Measurements from ENCODE around the gene C4A. TPM values are rescaled to one million over a fixed set of nuclear protein-coding genes. Genes with fewer than 3 reads are reported as not detected.
"Not testable (repeated sequence)": the region's sequence is repeated elsewhere in the genome, so short reads cannot be mapped to it uniquely, and the experiment has no call there.

The C4A gene
- total RNA-seq, 1 experiment from 2014 or later: 3.8 TPM

DNA sequence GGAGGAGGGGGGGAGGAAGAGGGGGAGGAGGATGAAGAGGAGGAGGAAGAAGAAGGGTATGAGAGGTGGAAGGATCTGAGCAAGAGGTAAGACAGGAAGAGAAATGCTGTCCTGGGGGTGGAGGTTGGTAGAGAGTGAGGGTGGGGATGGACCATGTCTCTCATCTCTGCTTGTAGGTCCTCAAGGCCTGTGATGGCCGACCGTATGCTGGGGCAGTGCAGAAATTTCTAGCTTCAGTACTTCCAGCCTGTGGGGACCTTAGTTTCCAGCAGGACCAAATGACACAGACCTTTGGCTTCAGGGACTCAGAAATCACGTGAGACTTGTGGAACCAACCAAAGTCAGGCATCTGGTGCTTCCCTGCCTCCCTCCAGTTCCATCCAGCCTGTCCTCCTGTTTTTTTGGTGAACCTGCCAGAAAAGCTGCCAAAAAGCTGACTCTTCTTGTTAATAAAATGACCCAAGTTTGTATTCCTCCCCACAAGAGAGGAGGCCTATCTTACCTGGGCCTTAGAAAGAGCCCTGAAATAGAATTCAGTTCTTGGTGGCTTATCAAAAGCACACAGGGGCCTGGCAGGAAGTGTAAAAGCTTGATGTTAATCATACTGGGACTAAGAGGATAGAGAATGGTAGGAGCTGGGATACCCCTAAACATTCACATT lies 2.5 kb upstream of the C4A start:
- no peak for DNase-seq (ENCODE audit: low spot score)
- H3K27me3 Mint-ChIP-seq (ENCODE audit: low read depth): no peaks in the 10 kb centered on the region
- H3K9me3 Mint-ChIP-seq: peaks cover 11% of the 10 kb centered on the region
- H3K27ac Mint-ChIP-seq: no peak overlapping the region
- TF ChIP-seq, protein P1, sequence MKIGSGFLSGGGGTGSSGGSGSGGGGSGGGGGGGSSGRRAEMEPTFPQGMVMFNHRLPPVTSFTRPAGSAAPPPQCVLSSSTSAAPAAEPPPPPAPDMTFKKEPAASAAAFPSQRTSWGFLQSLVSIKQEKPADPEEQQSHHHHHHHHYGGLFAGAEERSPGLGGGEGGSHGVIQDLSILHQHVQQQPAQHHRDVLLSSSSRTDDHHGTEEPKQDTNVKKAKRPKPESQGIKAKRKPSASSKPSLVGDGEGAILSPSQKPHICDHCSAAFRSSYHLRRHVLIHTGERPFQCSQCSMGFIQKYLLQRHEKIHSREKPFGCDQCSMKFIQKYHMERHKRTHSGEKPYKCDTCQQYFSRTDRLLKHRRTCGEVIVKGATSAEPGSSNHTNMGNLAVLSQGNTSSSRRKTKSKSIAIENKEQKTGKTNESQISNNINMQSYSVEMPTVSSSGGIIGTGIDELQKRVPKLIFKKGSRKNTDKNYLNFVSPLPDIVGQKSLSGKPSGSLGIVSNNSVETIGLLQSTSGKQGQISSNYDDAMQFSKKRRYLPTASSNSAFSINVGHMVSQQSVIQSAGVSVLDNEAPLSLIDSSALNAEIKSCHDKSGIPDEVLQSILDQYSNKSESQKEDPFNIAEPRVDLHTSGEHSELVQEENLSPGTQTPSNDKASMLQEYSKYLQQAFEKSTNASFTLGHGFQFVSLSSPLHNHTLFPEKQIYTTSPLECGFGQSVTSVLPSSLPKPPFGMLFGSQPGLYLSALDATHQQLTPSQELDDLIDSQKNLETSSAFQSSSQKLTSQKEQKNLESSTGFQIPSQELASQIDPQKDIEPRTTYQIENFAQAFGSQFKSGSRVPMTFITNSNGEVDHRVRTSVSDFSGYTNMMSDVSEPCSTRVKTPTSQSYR (CRISPR knock-in tag; IDR thresholded peaks at IDR 0.05): no peak
- ATAC-seq: no peak
- H3K36me3 Mint-ChIP-seq: peaks cover 14% of the 10 kb centered on the region
- no peaks in the 10 kb centered on the region for H3K4me1 Mint-ChIP-seq
- ChIA-PET CTCF (no interaction called here), POLR2A (no interaction called here)
- H3K4me3 Mint-ChIP-seq: no peak overlapping the region

DNA sequence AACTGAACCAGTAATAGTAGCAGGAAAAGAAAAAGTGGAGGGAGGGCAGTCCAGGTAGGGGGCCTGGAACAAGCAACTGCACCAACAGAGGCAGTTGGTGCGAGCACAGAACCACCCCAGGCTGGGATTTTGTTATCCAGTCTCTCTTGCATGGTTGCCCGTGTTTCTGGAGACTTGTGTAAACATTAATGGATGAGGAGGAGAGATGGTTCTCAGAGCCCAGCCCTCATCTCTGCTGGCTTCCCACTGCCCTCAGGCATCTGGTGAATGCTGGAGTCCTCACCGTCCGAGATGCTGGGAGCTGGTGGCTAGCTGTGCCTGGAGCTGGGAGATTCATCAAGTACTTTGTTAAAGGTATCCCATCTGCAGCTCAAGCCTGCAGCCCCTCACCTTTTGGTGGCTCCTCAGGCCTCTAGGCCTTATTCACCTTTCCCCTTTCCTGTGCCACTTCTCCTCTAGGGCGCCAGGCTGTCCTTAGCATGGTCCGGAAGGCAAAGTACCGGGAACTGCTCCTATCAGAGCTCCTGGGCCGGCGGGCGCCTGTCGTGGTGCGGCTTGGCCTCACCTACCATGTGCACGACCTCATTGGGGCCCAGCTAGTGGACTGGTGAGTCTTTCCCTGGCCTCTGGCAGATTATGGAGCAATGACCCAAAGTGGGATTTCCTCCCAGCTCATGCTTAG lies 1.5 kb upstream of the C4A start:
- DNase-seq (ENCODE audit: low spot score); H3K9me3 Mint-ChIP-seq; H3K4me3 Mint-ChIP-seq; H3K36me3 Mint-ChIP-seq; CTCF ChIA-PET; POLR2A ChIA-PET; H3K4me1 Mint-ChIP-seq; ATAC-seq; H3K27me3 Mint-ChIP-seq (ENCODE audit: low read depth); H3K27ac Mint-ChIP-seq: not testable (repeated sequence)

DNA sequence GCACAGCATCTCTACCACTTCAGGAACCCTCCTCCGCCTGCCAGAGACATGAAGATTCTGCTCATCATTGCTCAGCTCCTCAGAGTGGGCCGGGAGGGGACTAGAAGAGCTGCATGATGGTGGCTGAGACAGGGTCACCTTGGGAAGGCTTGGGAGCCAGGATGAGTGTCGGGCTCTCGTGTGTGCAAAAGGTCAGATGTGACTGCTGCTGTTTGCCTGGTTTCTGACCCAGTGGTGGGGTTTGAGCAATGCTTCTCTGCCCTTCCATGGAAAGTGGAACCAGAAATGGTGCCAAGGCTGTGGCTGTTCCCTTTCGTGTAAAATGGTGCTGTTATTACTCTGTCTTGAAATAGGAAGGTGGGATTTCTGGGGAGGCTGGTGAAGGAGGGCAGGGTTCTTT lies 859 bp upstream of the C4A start:
- H3K9me3 Mint-ChIP-seq; DNase-seq (ENCODE audit: low spot score); H3K4me1 Mint-ChIP-seq; H3K4me3 Mint-ChIP-seq; H3K27me3 Mint-ChIP-seq (ENCODE audit: low read depth); ATAC-seq; CTCF ChIA-PET; H3K27ac Mint-ChIP-seq; POLR2A ChIA-PET; H3K36me3 Mint-ChIP-seq: not testable (repeated sequence)

DNA sequence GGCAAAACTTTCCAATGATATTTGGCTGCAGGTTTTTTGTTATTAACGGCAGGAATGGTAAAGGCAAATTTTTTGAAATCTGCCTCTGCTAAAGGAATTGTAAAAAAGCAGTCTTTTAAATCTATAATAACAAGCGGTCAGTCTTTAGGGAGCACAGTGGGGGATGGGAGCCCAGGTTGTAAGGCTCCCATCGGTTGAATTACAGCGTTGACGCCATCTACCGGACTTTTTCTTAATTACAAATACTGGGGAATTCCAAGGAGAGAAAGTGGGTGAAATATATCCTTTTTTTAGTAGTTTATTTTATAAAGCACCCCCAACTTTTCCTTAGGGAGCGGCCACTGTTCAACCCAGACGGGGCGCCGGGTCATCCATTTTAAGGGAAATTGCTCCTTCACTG lies 7.5 kb downstream of the C4A start:
- H3K36me3 Mint-ChIP-seq; DNase-seq (ENCODE audit: low spot score); POLR2A ChIA-PET; H3K4me1 Mint-ChIP-seq; H3K27me3 Mint-ChIP-seq (ENCODE audit: low read depth); H3K9me3 Mint-ChIP-seq; CTCF ChIA-PET; H3K4me3 Mint-ChIP-seq; H3K27ac Mint-ChIP-seq: not testable (repeated sequence)
- ATAC-seq: peak; percentile 78

DNA sequence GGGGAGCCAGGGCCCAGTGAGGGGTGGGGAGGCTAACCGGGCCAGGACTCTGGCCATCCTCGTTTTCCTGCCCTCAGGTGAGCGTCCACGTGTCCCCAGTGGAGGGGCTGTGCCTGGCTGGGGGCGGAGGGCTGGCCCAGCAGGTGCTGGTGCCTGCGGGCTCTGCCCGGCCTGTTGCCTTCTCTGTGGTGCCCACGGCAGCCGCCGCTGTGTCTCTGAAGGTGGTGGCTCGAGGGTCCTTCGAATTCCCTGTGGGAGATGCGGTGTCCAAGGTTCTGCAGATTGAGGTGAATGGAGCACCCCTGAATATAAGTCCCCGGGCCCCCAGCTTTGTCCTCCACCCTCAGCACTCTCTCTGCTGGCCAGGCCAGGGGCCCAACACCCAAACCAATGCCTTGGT lies 12.6 kb downstream of the C4A start:
- DNase-seq (ENCODE audit: low spot score); H3K27ac Mint-ChIP-seq; POLR2A ChIA-PET; H3K9me3 Mint-ChIP-seq; CTCF ChIA-PET; H3K4me3 Mint-ChIP-seq; H3K27me3 Mint-ChIP-seq (ENCODE audit: low read depth); H3K36me3 Mint-ChIP-seq; H3K4me1 Mint-ChIP-seq; ATAC-seq: not testable (repeated sequence)

DNA sequence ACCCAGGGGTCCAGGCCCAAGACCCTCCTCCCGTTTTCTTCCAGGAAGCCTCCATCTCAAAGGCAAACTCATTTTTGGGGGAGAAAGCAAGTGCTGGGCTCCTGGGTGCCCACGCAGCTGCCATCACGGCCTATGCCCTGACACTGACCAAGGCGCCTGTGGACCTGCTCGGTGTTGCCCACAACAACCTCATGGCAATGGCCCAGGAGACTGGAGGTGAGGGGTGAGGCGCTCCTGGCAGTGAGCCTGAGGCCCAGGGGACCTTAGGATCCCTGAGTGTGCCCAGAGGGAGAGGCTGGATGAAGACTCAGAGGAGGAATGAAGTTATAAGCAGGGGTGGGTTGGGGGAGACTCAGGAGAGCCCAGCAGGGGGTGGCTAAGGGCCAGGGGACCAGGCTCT lies 14.5 kb downstream of the C4A start:
- H3K36me3 Mint-ChIP-seq; H3K4me1 Mint-ChIP-seq; DNase-seq (ENCODE audit: low spot score); H3K4me3 Mint-ChIP-seq; H3K27me3 Mint-ChIP-seq (ENCODE audit: low read depth); H3K9me3 Mint-ChIP-seq; CTCF ChIA-PET; H3K27ac Mint-ChIP-seq; ATAC-seq; POLR2A ChIA-PET: not testable (repeated sequence)

DNA sequence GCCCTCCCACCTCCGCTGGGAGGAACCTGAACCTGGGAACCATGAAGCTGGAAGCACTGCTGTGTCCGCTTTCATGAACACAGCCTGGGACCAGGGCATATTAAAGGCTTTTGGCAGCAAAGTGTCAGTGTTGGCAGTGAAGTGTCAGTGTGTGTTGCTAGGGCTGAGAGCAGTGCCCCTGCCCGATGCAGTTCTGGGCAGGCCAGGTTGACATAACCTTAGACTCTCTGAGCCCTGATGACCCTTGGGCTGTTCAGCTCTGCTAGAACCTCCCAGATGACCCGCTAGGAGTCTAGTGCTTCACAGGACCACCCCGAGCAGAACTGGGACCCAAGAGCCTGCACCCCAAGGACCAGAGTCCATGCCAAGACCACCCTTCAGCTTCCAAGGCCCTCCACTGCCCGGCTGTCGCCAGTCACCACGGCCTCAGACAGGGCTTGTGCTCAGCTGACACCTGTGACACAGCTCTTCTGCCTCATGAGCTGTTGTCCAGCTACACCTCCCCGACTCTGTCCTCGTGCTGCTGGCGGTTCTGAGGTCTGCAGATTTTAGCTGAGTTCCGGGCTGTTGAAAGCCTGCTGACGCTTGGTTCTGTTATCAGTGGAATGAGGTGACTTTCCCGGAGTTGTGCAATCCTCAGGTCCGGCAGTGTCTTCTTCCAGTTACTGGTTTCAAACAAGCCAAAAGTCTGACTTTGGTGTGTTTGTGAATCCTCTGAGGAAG lies 20.9 kb downstream of the C4A start:
- CTCF ChIA-PET; ATAC-seq; DNase-seq (ENCODE audit: low spot score); H3K27ac Mint-ChIP-seq; H3K4me1 Mint-ChIP-seq; H3K9me3 Mint-ChIP-seq; H3K4me3 Mint-ChIP-seq; POLR2A ChIA-PET; H3K27me3 Mint-ChIP-seq (ENCODE audit: low read depth); H3K36me3 Mint-ChIP-seq: not testable (repeated sequence)

DNA sequence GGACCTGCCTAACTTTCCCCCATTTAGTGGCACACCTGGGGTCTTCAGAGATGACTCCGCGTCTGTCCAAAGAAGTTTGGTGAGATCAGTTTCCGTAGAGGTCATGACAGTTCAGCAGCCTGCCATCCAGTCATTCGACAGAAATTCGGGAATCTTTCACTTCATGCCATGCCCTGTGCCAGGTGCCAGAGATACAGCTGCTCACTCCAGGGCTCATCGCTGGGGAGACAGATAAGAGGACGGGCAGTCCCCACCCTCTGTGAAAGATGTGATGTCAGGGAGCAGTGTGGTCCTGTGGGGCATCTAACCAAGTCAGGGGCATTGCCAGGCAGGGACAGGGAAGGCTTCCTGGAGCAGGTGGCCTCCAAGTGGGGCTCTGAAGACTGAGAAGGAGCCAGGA lies 21.4 kb downstream of the C4A start:
- H3K27ac Mint-ChIP-seq; POLR2A ChIA-PET; H3K9me3 Mint-ChIP-seq; H3K4me1 Mint-ChIP-seq; ATAC-seq; DNase-seq (ENCODE audit: low spot score); H3K4me3 Mint-ChIP-seq; CTCF ChIA-PET; H3K27me3 Mint-ChIP-seq (ENCODE audit: low read depth); H3K36me3 Mint-ChIP-seq: not testable (repeated sequence)

DNA sequence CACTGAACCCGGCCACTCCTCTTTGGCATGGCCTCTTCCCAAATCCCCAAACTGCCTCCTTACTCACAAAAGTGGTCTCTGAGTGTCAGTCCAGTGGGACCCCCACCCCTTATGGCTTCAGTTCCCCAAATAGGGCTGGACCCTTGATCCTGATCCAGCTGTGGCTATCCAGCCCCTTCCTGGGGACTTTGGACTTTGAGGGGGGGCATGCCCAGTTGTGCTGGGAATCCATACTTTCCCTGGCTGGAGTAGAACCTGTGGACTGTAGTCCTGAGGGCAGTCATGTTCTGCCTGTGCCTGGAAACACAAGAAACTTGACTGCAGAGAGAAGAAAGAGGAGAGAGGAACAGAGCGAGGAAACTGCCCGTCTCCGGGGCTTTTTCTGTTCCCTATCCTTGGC lies 22.5 kb downstream of the C4A start:
- H3K4me3 Mint-ChIP-seq; DNase-seq (ENCODE audit: low spot score); H3K9me3 Mint-ChIP-seq; H3K36me3 Mint-ChIP-seq; CTCF ChIA-PET; H3K27ac Mint-ChIP-seq; POLR2A ChIA-PET; H3K27me3 Mint-ChIP-seq (ENCODE audit: low read depth); H3K4me1 Mint-ChIP-seq; ATAC-seq: not testable (repeated sequence)

DNA sequence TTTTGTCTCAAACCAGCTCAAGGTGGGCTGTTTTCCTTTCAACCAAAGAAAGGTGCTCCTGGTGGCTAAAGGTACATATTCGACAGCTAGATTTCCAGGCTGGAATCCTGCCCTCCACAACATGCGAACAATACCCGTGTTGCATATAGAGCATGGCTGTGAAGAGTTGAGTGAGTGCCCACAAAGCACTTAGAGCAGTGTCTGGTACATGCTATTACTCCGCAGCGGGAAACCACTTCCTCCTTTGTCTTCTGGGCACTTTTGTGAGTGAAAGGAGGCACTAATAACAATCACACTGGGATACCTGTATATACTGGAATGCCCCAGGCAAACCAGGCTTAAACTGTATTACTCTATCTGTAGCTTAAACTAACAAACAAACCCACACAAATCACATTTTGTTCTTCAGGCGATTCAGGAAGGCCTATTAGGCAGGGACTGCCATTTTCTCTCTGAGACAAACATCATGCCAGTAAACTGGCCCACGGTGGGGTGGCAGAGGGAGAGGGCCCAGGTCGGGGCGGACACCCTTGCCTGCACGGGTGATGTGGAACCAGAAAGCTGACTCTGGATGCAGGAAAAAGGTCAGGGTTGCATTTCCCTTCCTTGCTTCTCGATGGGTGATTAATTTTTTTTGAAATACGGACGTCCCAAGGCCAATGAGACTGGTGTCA lies 23.1 kb downstream of the C4A start:
- H3K36me3 Mint-ChIP-seq; H3K9me3 Mint-ChIP-seq; CTCF ChIA-PET; H3K4me3 Mint-ChIP-seq; H3K27ac Mint-ChIP-seq; ATAC-seq; H3K27me3 Mint-ChIP-seq (ENCODE audit: low read depth); DNase-seq (ENCODE audit: low spot score); POLR2A ChIA-PET; H3K4me1 Mint-ChIP-seq: not testable (repeated sequence)

DNA sequence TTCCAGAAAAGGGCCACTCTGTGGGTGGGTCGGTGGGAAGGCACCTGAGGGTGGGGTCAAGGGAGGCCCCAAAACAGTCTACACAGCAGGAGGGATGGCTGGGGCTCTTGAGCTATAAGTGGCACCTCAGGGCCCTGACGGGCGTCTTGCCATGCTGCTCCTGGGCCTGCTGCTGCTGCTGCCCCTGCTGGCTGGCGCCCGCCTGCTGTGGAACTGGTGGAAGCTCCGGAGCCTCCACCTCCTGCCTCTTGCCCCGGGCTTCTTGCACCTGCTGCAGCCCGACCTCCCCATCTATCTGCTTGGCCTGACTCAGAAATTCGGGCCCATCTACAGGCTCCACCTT lies 23.7 kb downstream of the C4A start:
- H3K27me3 Mint-ChIP-seq (ENCODE audit: low read depth); H3K4me1 Mint-ChIP-seq; H3K4me3 Mint-ChIP-seq; ATAC-seq; DNase-seq (ENCODE audit: low spot score); H3K9me3 Mint-ChIP-seq; H3K27ac Mint-ChIP-seq; CTCF ChIA-PET; H3K36me3 Mint-ChIP-seq; POLR2A ChIA-PET: not testable (repeated sequence)

All from WTC11 (cell line).